Transverse colon (tissue), 4 donors: Measurements from ENCODE around the gene KRTAP2-3.

ENCODE experiments used
- CTCF ChIP-seq, 5 experiments: fragments of 200-600 bp in 3 of 5; fragments of 450-650 bp in 2 of 5; sonication (generic) in 3 of 5; IDR thresholded peaks; 1 replicate in 2 of 5; 2 replicates in 3 of 5; pipeline ENCODE4 v1.5.1; 2016 to 2017; ENCODE audit warnings: antibody characterized with exemption in 5 of 5, inconsistent platforms in 3 of 5, mild to moderate bottlenecking in 2 of 5, moderate library complexity in 1 of 5
- EP300 ChIP-seq: sonication (generic); formaldehyde crosslinking; IDR thresholded peaks from one replicate; pipeline ENCODE4 v1.6.1; 2017; ENCODE audit warnings: antibody characterized with exemption, low read depth
- POLR2AphosphoS5 ChIP-seq, 3 donors: sonication (generic); formaldehyde crosslinking; IDR thresholded peaks; one replicate each; pipeline ENCODE4 v1.6.1; 2016; ENCODE audit warnings: antibody characterized with exemption in 3 of 3

GRCh38 chr17:41064301-41064700, 4.4 kb upstream of the KRTAP2-3 start:
- TF ChIP-seq POLR2AphosphoS5 (IDR thresholded peaks at IDR 0.05) (no peak), CTCF (IDR thresholded peaks at IDR 0.05) (no peak), EP300 (no peak)
